ENCODE results near the gene UPK3A.
"Not testable (repeated sequence)": the region's sequence is repeated elsewhere in the genome, so short reads cannot be mapped to it uniquely, and the experiment has no call there.

UPK3A gene

GRCh38 chr22:45257941-45258340 is 26.8 kb upstream of the UPK3A start:
- not testable (repeated sequence) for DNase-seq (ENCODE audit: low read depth)

- DNase-seq (ENCODE audit: low read depth): no peak
Observed at GRCh38 chr22:45259754-45260394, 24.9 kb upstream of the UPK3A start.

- DNase-seq (ENCODE audit: low read depth): not testable (repeated sequence)
Observed at GRCh38 chr22:45260395-45260759, 24.4 kb upstream of the UPK3A start.

- no peak for DNase-seq (ENCODE audit: low read depth)
Observed at GRCh38 chr22:45261407-45262088, 23.2 kb upstream of the UPK3A start.

- no peak for DNase-seq (ENCODE audit: low read depth)
Observed at GRCh38 chr22:45262195-45262930, 22.4 kb upstream of the UPK3A start.

GRCh38 chr22:45262931-45263462 is 21.8 kb upstream of the UPK3A start:
- no peak for DNase-seq (ENCODE audit: low read depth)

- no peak for DNase-seq (ENCODE audit: low read depth)
Observed at GRCh38 chr22:45263463-45264269, 21.1 kb upstream of the UPK3A start.

DNA sequence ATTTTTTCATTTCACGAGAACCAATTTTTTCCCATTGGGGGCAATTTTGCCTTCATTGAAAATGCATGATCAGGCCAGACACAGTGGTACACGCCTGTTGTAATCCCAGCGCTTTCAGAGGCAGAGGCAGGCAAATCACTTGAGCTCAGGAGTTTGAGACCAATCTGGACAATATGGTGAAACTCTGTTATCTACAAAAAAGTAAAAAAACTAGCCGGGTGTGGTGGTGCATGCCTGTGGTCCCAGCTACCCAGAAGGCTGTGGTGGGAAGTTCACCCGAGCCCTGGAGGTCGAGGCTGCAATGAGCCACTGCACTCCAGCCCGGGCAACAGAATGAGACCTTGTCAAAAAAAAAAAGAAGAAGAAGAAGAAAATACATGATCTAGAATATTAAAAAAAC is 19.2 kb upstream of the UPK3A start:
- DNase-seq (ENCODE audit: low read depth): no peak

GRCh38 chr22:45268167-45268957 is 16.4 kb upstream of the UPK3A start:
- DNase-seq (ENCODE audit: low read depth): no peak

DNA sequence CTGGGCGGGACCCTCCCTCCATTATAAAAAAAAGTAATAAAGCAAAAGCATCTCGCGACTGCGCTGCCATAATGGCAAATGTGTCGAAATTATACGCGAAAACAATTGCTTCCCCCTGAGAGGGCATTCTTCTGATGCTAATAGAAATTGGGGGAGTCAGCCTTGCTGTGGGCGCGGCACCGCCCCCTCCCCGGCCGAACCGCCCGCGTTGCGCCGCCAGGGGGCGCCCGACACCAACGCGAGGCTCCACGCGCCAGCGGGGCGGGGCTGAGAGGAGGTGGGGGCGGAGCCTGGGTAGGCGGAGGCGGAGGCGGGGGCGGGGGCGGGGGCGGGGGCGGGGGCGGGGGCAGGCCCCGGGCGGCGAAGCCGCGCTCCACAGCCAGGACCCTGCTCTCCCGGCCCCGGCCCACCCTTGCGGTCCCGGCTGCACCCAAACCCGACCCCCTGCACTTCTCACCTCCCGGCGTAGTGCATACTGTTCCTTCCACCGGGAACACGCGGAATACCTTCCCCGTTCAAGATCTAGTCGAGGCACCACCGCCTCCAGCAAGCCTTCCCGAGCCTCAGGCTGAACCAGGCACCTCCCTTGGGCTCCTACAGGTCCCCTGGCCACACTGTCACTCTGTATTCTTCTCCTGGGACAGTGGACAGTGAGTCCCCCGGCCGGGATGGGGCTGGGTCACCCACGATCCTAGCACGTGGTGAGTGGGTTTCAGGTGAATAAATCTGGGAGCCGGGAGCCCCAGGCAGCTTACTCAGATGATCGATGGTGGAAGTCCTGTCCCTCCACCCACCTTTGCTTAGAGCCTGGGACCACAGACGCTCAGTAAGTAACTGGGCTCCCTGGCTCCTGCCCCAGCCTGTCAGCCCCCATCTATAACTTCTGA is 15.5 kb upstream of the UPK3A start:
- DNase-seq (ENCODE audit: low read depth): peak; percentile 81

DNA sequence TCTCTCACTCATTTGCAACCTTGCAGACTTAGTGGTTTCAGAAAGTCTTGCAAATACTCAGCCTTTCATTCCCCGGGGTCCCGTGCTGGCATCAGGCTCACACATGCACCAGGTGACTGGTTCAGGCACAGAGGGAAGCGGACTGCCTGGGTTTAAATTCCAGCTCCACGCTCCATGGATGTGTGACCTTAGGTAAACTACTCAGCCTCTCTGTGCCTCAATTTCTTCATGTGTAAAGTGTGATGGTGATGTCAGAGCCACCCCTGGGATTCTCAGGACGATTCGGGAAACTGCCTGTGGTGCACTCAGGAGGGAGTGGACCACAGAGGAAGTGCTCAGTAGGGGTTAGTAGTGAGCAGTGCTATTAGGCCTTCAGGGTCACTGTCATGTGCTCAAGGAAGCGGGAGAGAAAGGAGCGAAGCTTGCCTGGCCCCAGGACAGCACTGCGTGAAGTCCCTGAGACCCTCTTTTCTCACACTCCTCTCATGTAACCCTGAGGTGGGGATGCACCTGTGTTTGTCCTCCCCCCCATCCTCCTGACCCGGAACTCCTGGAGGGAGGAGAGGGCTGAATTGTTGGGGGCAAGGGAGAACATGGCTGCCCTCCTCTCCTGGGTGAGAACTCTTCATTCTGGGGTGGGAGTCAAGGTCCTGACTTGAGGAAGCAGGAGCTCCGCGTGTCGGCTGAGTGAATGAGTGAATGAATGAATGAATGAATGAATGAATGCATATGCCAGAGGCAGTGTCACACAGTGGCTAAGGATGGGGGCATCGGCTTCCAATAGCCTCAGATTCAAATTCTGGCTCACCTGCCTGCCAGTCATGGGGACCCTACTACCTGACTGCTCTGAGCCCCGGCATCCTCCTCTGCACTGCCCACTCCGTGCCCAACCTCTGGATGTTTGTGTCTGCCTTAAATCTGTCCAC is 14.4 kb upstream of the UPK3A start:
- no peak for DNase-seq (ENCODE audit: low read depth)

DNA sequence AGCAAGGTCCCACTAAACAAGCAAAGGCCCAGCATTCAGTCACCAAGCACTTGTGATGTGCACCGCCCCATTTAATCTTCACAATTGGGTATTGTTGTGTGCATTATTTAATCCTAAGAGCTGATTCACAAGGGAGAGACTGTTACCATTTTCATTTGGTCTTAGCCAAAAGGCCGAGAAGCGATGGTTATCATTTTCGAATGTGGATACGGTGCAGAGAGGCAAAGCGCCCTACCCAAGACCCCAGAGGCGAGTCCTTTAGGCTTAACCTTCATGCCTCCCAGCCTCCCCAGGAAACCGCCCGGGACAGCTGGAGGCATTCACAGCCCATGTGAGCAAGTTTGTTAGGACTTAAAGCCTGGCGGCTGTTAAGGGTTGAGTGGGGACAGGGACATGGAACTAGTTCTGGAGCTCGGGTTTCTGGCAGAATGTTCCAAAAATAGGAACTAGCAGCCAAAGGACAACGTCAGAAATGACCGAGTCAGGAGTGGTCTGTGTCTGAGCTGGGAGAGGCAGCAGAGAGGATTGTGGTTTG is 13.0 kb upstream of the UPK3A start:
- DNase-seq (ENCODE audit: low read depth): no peak

DNA sequence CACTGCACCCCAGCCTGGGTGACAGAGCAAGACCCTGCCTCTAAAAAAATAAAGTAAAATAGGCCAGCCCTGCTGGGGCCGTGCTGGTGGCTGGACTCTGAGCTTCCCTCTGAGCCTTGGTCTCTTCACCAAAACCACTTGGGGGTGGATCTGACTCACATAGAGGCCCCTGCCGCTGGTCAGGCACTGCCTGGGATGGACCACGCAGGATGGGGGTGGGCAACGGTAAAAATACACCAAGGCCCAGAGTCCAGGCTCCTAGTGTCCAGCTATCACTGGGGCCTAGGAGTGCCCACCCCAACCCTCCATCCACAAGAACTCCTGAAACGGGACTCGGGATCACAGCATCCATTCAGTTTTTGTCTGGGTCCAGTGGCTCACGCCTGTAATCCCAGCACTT is 12.3 kb upstream of the UPK3A start:
- DNase-seq (ENCODE audit: low read depth): no peak

GRCh38 chr22:45273452-45274075 is 11.2 kb upstream of the UPK3A start:
- DNase-seq (ENCODE audit: low read depth): no peak

GRCh38 chr22:45276507-45277105 is 8.1 kb upstream of the UPK3A start:
- DNase-seq (ENCODE audit: low read depth): no peak

GRCh38 chr22:45277720-45278119 is 7.0 kb upstream of the UPK3A start:
- DNase-seq (ENCODE audit: low read depth): not testable (repeated sequence)

- DNase-seq (ENCODE audit: low read depth): no peak
Observed at GRCh38 chr22:45278125-45278524, 6.6 kb upstream of the UPK3A start.

- no peak for DNase-seq (ENCODE audit: low read depth)
Observed at GRCh38 chr22:45280587-45280980, 4.2 kb upstream of the UPK3A start.
